K562 (cell line): ENCODE measurements around the gene POMT2. TPM values are rescaled to one million over a fixed set of nuclear protein-coding genes. Genes with fewer than 3 reads are reported as not detected.

ENCODE experiments used
- ATAC-seq: fragments of 200-7000 bp; cut with Tn5 transposase; 3 replicates; pipeline ENCODE4 v1.9.1; 2020; ENCODE audit warnings: moderate library complexity
- BruUV-seq: library from RNA; stranded (reverse); fragments of 400-500 nt; replicated peaks from 2 replicates; lab custom pipeline; 2021; lab: Mats Ljungman, UMichigan
- CTCF ChIA-PET: fragments of 300-600 bp; formaldehyde crosslinking; extraction: SDS; loops from one replicate; lab custom pipeline; 2021; ENCODE audit warnings: low intra/inter-chr PET ratio; lab: Yijun Ruan, JAX
- POLR2A ChIA-PET: fragments of 300-600, 350-650 bp; sonication (Branson Sonifier 250); formaldehyde crosslinking; extraction: SDS; loops from one replicate; lab custom pipeline; 2021; ENCODE audit warnings: antibody characterized with exemption, inconsistent platforms; lab: Yijun Ruan, JAX
- DNase-seq, 4 experiments: peaks; one replicate each; pipeline versions ENCODE4 v3.0.0 to v3.0.0-alpha.2; 2011 to 2018; ENCODE audit warnings: low spot score in 3 of 4, mixed read lengths in 3 of 4; ENCODE audit errors: extremely low read depth in 1 of 4
- FAIRE-seq: peaks from 2 replicates; lab custom pipeline; 2011; peaks lifted over from hg19 to GRCh38; lab: Jason Lieb, UNC
- H2AFZ ChIP-seq: 2 replicates; pipeline ENCODE4 v1.6.0; 2011; ENCODE audit warnings: low read depth, low read length, control low read depth, inconsistent platforms
- H3K27ac ChIP-seq: fragments of 200-600 bp; 3 replicates; pipeline ENCODE4 v1.8.0; 2011; ENCODE audit warnings: low read depth, mild to moderate bottlenecking, control low read depth, inconsistent platforms, low read length, moderate library complexity, mixed read lengths; ENCODE audit errors: extremely low read depth
- H3K27me3 ChIP-seq, 2 experiments: fragments of 300-600 bp in 1 of 2; 2 replicates in 1 of 2; 3 replicates in 1 of 2; pipeline versions ENCODE4 v1.6.0 to v1.8.0; 2011; ENCODE audit warnings: inconsistent platforms in 2 of 2, low read length in 2 of 2, mild to moderate bottlenecking in 1 of 2, mixed read lengths in 1 of 2, moderate library complexity in 1 of 2; ENCODE audit not compliant: control insufficient read depth in 2 of 2, insufficient read depth in 2 of 2
- H3K36me3 ChIP-seq: fragments of 300-600 bp; 3 replicates; pipeline ENCODE4 v1.8.0; 2011; ENCODE audit warnings: mild to moderate bottlenecking, low read length, inconsistent platforms; ENCODE audit not compliant: control insufficient read depth, insufficient read depth
- H3K4me1 ChIP-seq, 2 experiments: fragments of 200-600 bp in 1 of 2; replicated peaks in 1 of 2; 2 replicates in 1 of 2; 3 replicates in 1 of 2; pipeline versions ENCODE4 v1.5.1 to v1.8.0; 2011; ENCODE audit warnings: inconsistent platforms in 2 of 2, low read length in 2 of 2, mild to moderate bottlenecking in 1 of 2, mixed read lengths in 1 of 2, moderate library complexity in 1 of 2; ENCODE audit not compliant: control insufficient read depth in 2 of 2, insufficient read depth in 2 of 2
- H3K4me2 ChIP-seq: 2 replicates; pipeline ENCODE4 v1.6.1; 2011; ENCODE audit warnings: low read length, control low read depth, inconsistent platforms, mixed read lengths; ENCODE audit not compliant: insufficient read depth
- H3K4me3 ChIP-seq: fragments of 200-600 bp; sonication (generic), shearing (Covaris generic); 2 replicates; pipeline ENCODE4 v1.5.1; 2016; ENCODE audit warnings: control low read depth, inconsistent platforms
- H3K79me2 ChIP-seq: fragments of 200-600 bp; 3 replicates; pipeline ENCODE4 v1.8.0; 2011; ENCODE audit warnings: low read length, inconsistent platforms; ENCODE audit not compliant: control insufficient read depth, insufficient read depth
- H3K9ac ChIP-seq, 2 experiments: 2 replicates each; pipeline versions ENCODE4 v1.6.0 to v1.6.1; 2011; ENCODE audit warnings: low read depth in 2 of 2, low read length in 2 of 2, control low read depth in 1 of 2, inconsistent platforms in 1 of 2, mild to moderate bottlenecking in 1 of 2, mixed read lengths in 1 of 2; ENCODE audit not compliant: insufficient read depth in 1 of 2
- H3K9me1 ChIP-seq: one replicate; pipeline ENCODE4 v1.6.0; 2011; ENCODE audit warnings: inconsistent platforms, mild to moderate bottlenecking, low read length, moderate library complexity; ENCODE audit not compliant: control insufficient read depth, insufficient read depth
- H3K9me3 ChIP-seq: replicated peaks from 2 replicates; pipeline ENCODE4 v1.5.1; 2011; ENCODE audit warnings: low read depth, low read length, inconsistent platforms; ENCODE audit not compliant: control insufficient read depth, insufficient read depth
- H4K20me1 ChIP-seq: replicated peaks from 2 replicates; pipeline ENCODE4 v1.6.1; 2011; ENCODE audit warnings: low read length, inconsistent platforms, mixed read lengths; ENCODE audit not compliant: control insufficient read depth, insufficient read depth
- ATF3 ChIP-seq, 2 experiments: fragments of 450-650 bp in 1 of 2; sonication (generic) in 1 of 2; formaldehyde crosslinking in 1 of 2; IDR thresholded peaks in 1 of 2; conservative IDR thresholded peaks in 1 of 2; 2 replicates each; pipeline versions ENCODE4 v1.6.1 to v1.8.1; 2016 to 2023; ENCODE audit warnings: mild to moderate bottlenecking in 2 of 2, moderate library complexity in 2 of 2, inconsistent platforms in 1 of 2, missing genetic modification reagents in 1 of 2
- E4F1 ChIP-seq: fragments of 250-450 bp; sonication (Bioruptor Pico); IDR thresholded peaks from 2 replicates; pipeline ENCODE4 v1.5.0; 2021; ENCODE audit warnings: mild to moderate bottlenecking, borderline replicate concordance
- HSF4 ChIP-seq: fragments of 250-450 bp; sonication (Bioruptor Pico); IDR thresholded peaks from 2 replicates; pipeline ENCODE4 v2.1.2; 2022; ENCODE audit warnings: mild to moderate bottlenecking, moderate library complexity, borderline replicate concordance
- PBX2 ChIP-seq, 2 experiments: IDR thresholded peaks in 1 of 2; conservative IDR thresholded peaks in 1 of 2; 2 replicates each; pipeline ENCODE4 v1.6.1; 2016; ENCODE audit warnings: low read depth in 2 of 2, mild to moderate bottlenecking in 1 of 2, missing compliant biosample characterization in 1 of 2, missing genetic modification characterization in 1 of 2, moderate library complexity in 1 of 2
- RUNX1 ChIP-seq: sonication (generic); IDR thresholded peaks from 2 replicates; pipeline ENCODE4 v1.6.1; 2016; ENCODE audit warnings: antibody characterized with exemption, low read depth
- SIRT6 ChIP-seq: IDR thresholded peaks from one replicate; pipeline ENCODE4 v1.6.1; 2012; ENCODE audit warnings: low read depth, mild to moderate bottlenecking, control low read depth, inconsistent platforms, low read length, moderate library complexity
- SNIP1 ChIP-seq: fragments of 450-650 bp; IDR thresholded peaks from 2 replicates; pipeline ENCODE4 v1.7.1; 2017; ENCODE audit warnings: low read depth, mild to moderate bottlenecking
- TBP ChIP-seq: optimal IDR thresholded peaks from 2 replicates; pipeline ENCODE3; 2011; ENCODE audit warnings: low read depth, low read length, improper control_type of control experiment
- ZNF586 ChIP-seq: fragments of 450-650 bp; formaldehyde crosslinking; conservative IDR thresholded peaks from 2 replicates; pipeline ENCODE4 v1.4.0; 2020; ENCODE audit warnings: mild to moderate bottlenecking, moderate library complexity
- WGBS: fragments of 100-300 bp; shearing (Covaris generic); methylation state at CpG from one replicate; pipeline ENCODE4 v1.1.6; 2016; ENCODE audit warnings: low coverage, mixed read lengths; ENCODE audit not compliant: insufficient coverage; ENCODE audit errors: missing lambda C conversion rate; 5-methylcytosine and 5-hydroxymethylcytosine counted together
- in situ Hi-C: fragments of 300-500 bp; cut with MboI; formaldehyde crosslinking; loops from 4 replicates; pipeline ENCODE4 v1.15.0; 2018; ENCODE audit warnings: inconsistent platforms, mixed read lengths
- intact Hi-C: fragments of 100-400 bp; cut with micrococcal nuclease; formaldehyde crosslinking; loops from 2 replicates; pipeline ENCODE4 v1.14.2; 2022
- polyA plus RNA-seq, 8 experiments: library from polyadenylated mRNA; depleted of rRNA in 4 of 8; stranded (reverse) in 5 of 8; unstranded in 3 of 8; fragments of >200 nt; fragmentation: Nextera tagmentation in 2 of 8; fragmentation: Illumina TruSeq in 1 of 8; extraction: Ambion mirVana in 2 of 8; extraction: Trizol in 1 of 8; gene quantifications; 2 replicates each; pipeline versions ENCODE4 v1.2.1 to v1.2.3, GENCODE V29; 2011 to 2014; ENCODE audit warnings: inconsistent platforms in 1 of 8, missing spikeins in 1 of 8
- total RNA-seq, 7 experiments: library from RNA; depleted of rRNA in 6 of 7; stranded (reverse); fragments of >200 nt in 6 of 7; fragmentation: Illumina TruSeq in 2 of 7; extraction: Trizol in 2 of 7; gene quantifications; 2 replicates each; pipeline versions ENCODE4 v1.2.1 to v1.2.3, GENCODE V29; 2011 to 2021; ENCODE audit warnings: low replicate concordance in 1 of 7
- TF ChIP-seq, protein P1 (sequence below): sonication (generic); formaldehyde crosslinking; IDR thresholded peaks from 2 replicates; pipeline ENCODE4 v1.8.0; 2022; ENCODE audit warnings: missing genetic modification reagents, mild to moderate bottlenecking, moderate library complexity, borderline replicate concordance
- TF ChIP-seq, protein P2 (sequence below): fragments of 250-450 bp; sonication (Bioruptor Pico); IDR thresholded peaks from 2 replicates; pipeline ENCODE4 v1.8.0; 2022; ENCODE audit warnings: moderate library complexity, mild to moderate bottlenecking, inconsistent platforms

The POMT2 gene
- total and polyA plus RNA-seq, 9 of the 15 experiments (the other 6 are each of a cell fraction or from before 2014, with no cell fraction given), result 0.39 to 16.6 (median 7.8) TPM

DNA sequence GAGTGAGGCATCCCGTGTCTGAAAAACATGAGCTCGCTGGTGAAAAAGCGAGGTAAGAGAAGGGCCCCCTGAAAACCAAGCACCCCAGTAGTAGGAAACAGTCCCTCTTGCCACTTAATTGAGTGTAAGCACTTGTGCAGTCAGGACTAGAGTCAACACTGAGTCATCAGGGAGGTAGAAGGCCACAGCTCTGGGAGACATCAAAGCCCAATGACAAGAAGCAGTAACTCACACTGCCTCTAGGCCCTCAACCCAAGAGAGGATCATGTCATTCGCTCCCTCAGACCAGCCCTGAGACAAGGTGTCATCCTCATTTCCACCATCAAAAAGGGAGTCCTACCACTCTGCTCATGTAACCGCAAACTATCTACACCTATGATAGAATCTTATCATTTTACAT lies 17.8 kb downstream of the POMT2 start (continued):
- TF ChIP-seq ATF3 (IDR thresholded peaks at IDR 0.05) (peak; percentile 62), ATF3 (CRISPR knock-in tag; conservative IDR thresholded peaks at IDR 0.05) (no peak), ZNF586 (CRISPR knock-in tag) (no peak)

- WGBS, result 53% methylated on average over 5 of the region's 10 CpGs
- peak; percentile 91 for FAIRE-seq
- H3K9ac ChIP-seq, result no peak overlapping the region
- H3K36me3 ChIP-seq, result peaks cover 23% of the 10 kb centered on the region; the same call in 2 of the 3 replicates
- H3K4me3 ChIP-seq, result no peak overlapping the region
- no peaks in the 10 kb centered on the region for H3K79me2 ChIP-seq
- CTCF ChIA-PET, result interaction anchor here (0.7 to 1.7 kb wide), 3 partner anchors 15 to 461 kb away, joined by 3 to 11 read pairs (median 4); no protein-coding TSS in a partner anchor
- no peaks in the 10 kb centered on the region for H3K9me1 ChIP-seq
- H3K4me1 ChIP-seq, result peaks cover 0 to 5% of the 10 kb centered on the region in 2 experiments; a peak in 2 of 5 replicates
- ATAC-seq, result peak; percentile 92
- H3K27me3 ChIP-seq, result no peaks in the 10 kb centered on the region
- in situ Hi-C loops (no loop called here), intact Hi-C loops (loop anchor here (1.0 to 5.0 kb wide), 3 partner anchors 15 to 251 kb away; partner anchors contain the start of genes AHSA1 and VIPAS39)
- DNase-seq, result peak; percentile 43 to 78 (median 54)
- H3K9me3 ChIP-seq, result no peaks in the 10 kb centered on the region
- H3K27ac ChIP-seq, result no peak overlapping the region
- H4K20me1 ChIP-seq, result no peaks in the 10 kb centered on the region
- POLR2A ChIA-PET, result interaction anchor here (1.1 to 1.4 kb wide), 2 partner anchors 18 kb away, joined by 3 to 4 read pairs; no protein-coding TSS in a partner anchor
- H2AFZ ChIP-seq, result no peak overlapping the region
- BruUV-seq, result no TSS peak
- no peak overlapping the region for H3K4me2 ChIP-seq
- no peak for TF ChIP-seq E4F1 (CRISPR knock-in tag)
- TF ChIP-seq HSF4 (CRISPR knock-in tag), result no peak
- TF ChIP-seq TBP, result no peak
- no peak for TF ChIP-seq RUNX1
- TF ChIP-seq, protein P1, sequence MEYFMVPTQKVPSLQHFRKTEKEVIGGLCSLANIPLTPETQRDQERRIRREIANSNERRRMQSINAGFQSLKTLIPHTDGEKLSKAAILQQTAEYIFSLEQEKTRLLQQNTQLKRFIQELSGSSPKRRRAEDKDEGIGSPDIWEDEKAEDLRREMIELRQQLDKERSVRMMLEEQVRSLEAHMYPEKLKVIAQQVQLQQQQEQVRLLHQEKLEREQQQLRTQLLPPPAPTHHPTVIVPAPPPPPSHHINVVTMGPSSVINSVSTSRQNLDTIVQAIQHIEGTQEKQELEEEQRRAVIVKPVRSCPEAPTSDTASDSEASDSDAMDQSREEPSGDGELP (CRISPR knock-in tag), result peak; percentile 27; the same call in 1 of the 2 replicates
- no peak for TF ChIP-seq PBX2 (CRISPR knock-in tag; IDR thresholded peaks at IDR 0.05; ENCODE audit: low read depth)
- no peak for TF ChIP-seq PBX2 (tag; conservative IDR thresholded peaks at IDR 0.05; ENCODE audit: low read depth)
- TF ChIP-seq, protein P2, sequence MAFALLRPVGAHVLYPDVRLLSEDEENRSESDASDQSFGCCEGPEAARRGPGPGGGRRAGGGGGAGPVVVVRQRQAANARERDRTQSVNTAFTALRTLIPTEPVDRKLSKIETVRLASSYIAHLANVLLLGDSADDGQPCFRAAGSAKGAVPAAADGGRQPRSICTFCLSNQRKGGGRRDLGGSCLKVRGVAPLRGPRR (CRISPR knock-in tag), result no peak
- TF ChIP-seq SNIP1, result no peak
- no peak for TF ChIP-seq SIRT6
Observed at GRCh38 chr14:77301103-77301502, 19.6 kb downstream of the POMT2 start.
